Activated CD4-positive, CD25-positive, alpha-beta regulatory T cell treated with anti-CD3 and anti-CD28 coated beads, Interleukin-2, amount 50 U/mL, for 72 hours (primary cell): Measurements from ENCODE around the gene LEP.
A peak's percentile ranks its signal among the peaks of the same experiment; 100 is the strongest.

Experiments used
- DNase-seq: peaks from one replicate; pipeline ENCODE4 v3.0.0; 2021

The LEP gene

GRCh38 chr7:128251337-128251736 is 10.3 kb downstream of the LEP start:
- no peak for DNase-seq

- no peak for DNase-seq
These were observed 12.6 kb downstream of the LEP start for GRCh38 chr7:128253701-128254100.

- no peak for DNase-seq
These were observed 13.4 kb downstream of the LEP start for GRCh38 chr7:128254470-128254869.

GRCh38 chr7:128255271-128255670 is 14.2 kb downstream of the LEP start:
- no peak for DNase-seq

GRCh38 chr7:128257458-128257857 is 16.4 kb downstream of the LEP start:
- no peak for DNase-seq

- no peak for DNase-seq
These were observed 18.3 kb downstream of the LEP start for GRCh38 chr7:128259131-128260061.

- DNase-seq = no peak
These were observed 19.2 kb downstream of the LEP start for GRCh38 chr7:128260069-128260795.

- DNase-seq = no peak
These were observed 21.4 kb downstream of the LEP start for GRCh38 chr7:128262273-128263028.

- DNase-seq = no peak
These were observed 22.3 kb downstream of the LEP start for GRCh38 chr7:128263420-128263819.

- DNase-seq = no peak
These were observed 23.4 kb downstream of the LEP start for GRCh38 chr7:128264477-128264876.

GRCh38 chr7:128265156-128265905 is 24.3 kb downstream of the LEP start:
- DNase-seq = peak; percentile 7

GRCh38 chr7:128265906-128266300 is 24.8 kb downstream of the LEP start:
- no peak for DNase-seq

- no peak for DNase-seq
These were observed 25.4 kb downstream of the LEP start for GRCh38 chr7:128266529-128266882.

GRCh38 chr7:128266883-128267594 is 26.0 kb downstream of the LEP start:
- DNase-seq = no peak

GRCh38 chr7:128267595-128267924 is 26.5 kb downstream of the LEP start:
- DNase-seq = no peak

- no peak for DNase-seq
These were observed 27.2 kb downstream of the LEP start for GRCh38 chr7:128268233-128268632.

GRCh38 chr7:128270826-128271272 is 29.8 kb downstream of the LEP start:
- no peak for DNase-seq

GRCh38 chr7:128271471-128271941 is 30.4 kb downstream of the LEP start:
- no peak for DNase-seq

- no peak for DNase-seq
These were observed 30.9 kb downstream of the LEP start for GRCh38 chr7:128271942-128272481.

- no peak for DNase-seq
These were observed 33.3 kb downstream of the LEP start for GRCh38 chr7:128274246-128274883.
